KMS-11 (cell line): Measurements from ENCODE around the gene EVI5.
"Not testable (repeated sequence)": the region's sequence is repeated elsewhere in the genome, so short reads cannot be mapped to it uniquely, and the experiment has no call there.

Experiments
- H2AFZ ChIP-seq: fragments of 200-600 bp; sonication (generic); 2 replicates; pipeline ENCODE4 v1.6.1; 2016; ENCODE audit warnings: antibody characterized with exemption, mixed run types, low read depth
- H3K27ac ChIP-seq: fragments of 200-600 bp; sonication (generic); 2 replicates; pipeline ENCODE4 v1.6.1; 2016; ENCODE audit warnings: mild to moderate bottlenecking, mixed run types
- H3K27me3 ChIP-seq: fragments of 200-600 bp; sonication (generic); 2 replicates; pipeline ENCODE4 v1.6.1; 2017; ENCODE audit warnings: mild to moderate bottlenecking, low read depth, mixed run types, moderate library complexity; ENCODE audit not compliant: insufficient read depth
- H3K36me3 ChIP-seq: fragments of 200-600 bp; sonication (generic); 2 replicates; pipeline ENCODE4 v1.6.1; 2017; ENCODE audit warnings: mild to moderate bottlenecking, mixed run types; ENCODE audit not compliant: insufficient read depth
- H3K4me1 ChIP-seq: fragments of 200-600 bp; sonication (generic); 2 replicates; pipeline ENCODE4 v1.6.1; 2016; ENCODE audit warnings: mild to moderate bottlenecking, low read depth, mixed run types; ENCODE audit not compliant: poor library complexity, severe bottlenecking
- H3K4me2 ChIP-seq: fragments of 200-600 bp; sonication (generic); 2 replicates; pipeline ENCODE4 v1.7.0; 2016; ENCODE audit warnings: mild to moderate bottlenecking, mixed run types
- H3K4me3 ChIP-seq: fragments of 200-600 bp; sonication (generic); IDR thresholded peaks from 2 replicates; pipeline ENCODE4 v1.6.1; 2017; ENCODE audit warnings: low read depth, low read length, mixed read lengths; ENCODE audit not compliant: insufficient read depth
- H3K79me2 ChIP-seq: fragments of 200-600 bp; sonication (generic); 2 replicates; pipeline ENCODE4 v1.6.1; 2016; ENCODE audit warnings: low read depth, mixed run types; ENCODE audit not compliant: insufficient read depth
- H3K9ac ChIP-seq: fragments of 200-600 bp; sonication (generic); 2 replicates; pipeline ENCODE4 v1.6.1; 2016; ENCODE audit warnings: mild to moderate bottlenecking, mixed run types
- H4K20me1 ChIP-seq: fragments of 200-600 bp; sonication (generic); 2 replicates; pipeline ENCODE4 v1.6.1; 2016; ENCODE audit warnings: mild to moderate bottlenecking, mixed run types; ENCODE audit not compliant: insufficient read depth
- TF ChIP-seq, protein P1 (sequence below): fragments of 200-600 bp; sonication (generic); conservative IDR thresholded peaks from 2 replicates; pipeline ENCODE4 v1.6.1; 2017; ENCODE audit warnings: low read depth, mild to moderate bottlenecking, antibody characterized with exemption, low read length, moderate library complexity, mixed read lengths

The EVI5 gene

DNA sequence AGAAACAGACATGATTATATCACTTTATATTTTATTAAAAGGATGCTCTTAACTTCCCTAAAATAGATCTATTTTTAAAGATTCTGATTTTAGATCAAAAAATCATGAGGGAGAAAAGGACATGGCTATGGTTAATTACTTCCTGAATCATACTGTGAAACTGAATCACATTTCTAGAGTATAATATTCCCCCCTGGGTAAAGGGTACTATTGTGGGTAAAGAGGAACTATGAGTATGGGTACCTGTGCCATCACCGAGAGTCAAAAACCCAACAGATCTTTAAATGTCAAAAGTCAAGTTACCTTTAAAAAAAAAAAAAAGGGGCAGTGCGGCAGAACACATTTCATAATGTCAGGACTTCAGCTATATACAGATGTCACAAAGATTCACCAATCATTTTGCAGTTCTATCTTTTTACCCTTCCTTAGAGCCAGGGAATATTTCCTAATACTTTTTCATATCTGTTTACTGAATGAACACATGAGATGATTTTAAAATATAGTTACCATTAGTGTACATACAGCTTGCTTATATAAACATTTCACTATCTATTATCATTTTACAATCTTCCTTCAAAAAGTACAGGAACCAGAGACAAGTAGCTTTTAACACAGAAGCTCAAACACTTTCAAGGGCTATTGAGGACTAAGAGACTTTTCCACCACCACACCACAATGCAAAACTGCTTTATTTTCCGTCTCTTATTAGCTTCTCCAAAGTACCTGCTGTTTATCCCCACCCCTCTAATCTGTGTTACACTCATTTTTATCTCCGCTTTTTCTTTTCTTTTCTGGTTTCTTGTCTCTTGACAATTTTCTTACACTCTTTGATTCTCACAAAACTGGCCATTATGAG, 45.0 kb downstream of the EVI5 start:
- Histone ChIP-seq H3K4me2 (no peak overlapping the region), H3K4me3 (no peak overlapping the region), H4K20me1 (no peaks in the 10 kb centered on the region), H3K27me3 (no peaks in the 10 kb centered on the region), H3K4me1 (no peaks in the 10 kb centered on the region), H3K9ac (no peak overlapping the region), H2AFZ (no peak overlapping the region), H3K36me3 (no peaks in the 10 kb centered on the region; the same call in 1 of the 2 replicates), H3K27ac (no peak overlapping the region), H3K79me2 (no peaks in the 10 kb centered on the region)
- TF ChIP-seq, protein P1, sequence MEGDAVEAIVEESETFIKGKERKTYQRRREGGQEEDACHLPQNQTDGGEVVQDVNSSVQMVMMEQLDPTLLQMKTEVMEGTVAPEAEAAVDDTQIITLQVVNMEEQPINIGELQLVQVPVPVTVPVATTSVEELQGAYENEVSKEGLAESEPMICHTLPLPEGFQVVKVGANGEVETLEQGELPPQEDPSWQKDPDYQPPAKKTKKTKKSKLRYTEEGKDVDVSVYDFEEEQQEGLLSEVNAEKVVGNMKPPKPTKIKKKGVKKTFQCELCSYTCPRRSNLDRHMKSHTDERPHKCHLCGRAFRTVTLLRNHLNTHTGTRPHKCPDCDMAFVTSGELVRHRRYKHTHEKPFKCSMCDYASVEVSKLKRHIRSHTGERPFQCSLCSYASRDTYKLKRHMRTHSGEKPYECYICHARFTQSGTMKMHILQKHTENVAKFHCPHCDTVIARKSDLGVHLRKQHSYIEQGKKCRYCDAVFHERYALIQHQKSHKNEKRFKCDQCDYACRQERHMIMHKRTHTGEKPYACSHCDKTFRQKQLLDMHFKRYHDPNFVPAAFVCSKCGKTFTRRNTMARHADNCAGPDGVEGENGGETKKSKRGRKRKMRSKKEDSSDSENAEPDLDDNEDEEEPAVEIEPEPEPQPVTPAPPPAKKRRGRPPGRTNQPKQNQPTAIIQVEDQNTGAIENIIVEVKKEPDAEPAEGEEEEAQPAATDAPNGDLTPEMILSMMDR, result no peak

DNA sequence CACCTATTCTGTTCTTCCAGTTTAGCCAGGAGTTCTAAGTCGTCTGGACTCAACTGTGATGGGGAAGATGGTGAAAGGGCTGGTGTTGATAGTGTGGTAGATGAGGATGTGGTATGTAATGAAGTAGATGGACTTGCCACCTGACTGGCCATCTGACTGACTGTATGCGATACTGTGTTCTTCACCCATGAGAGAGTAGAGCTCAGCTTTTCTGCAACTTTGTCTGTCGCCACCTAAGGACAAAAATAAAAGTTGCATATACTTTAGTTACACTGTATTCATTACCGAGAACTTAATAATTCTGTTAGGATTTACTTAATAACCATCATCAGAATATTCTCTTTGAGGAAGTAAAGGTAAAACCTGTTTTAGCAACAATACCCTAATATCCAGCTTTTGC, 48.5 kb downstream of the EVI5 start:
- Histone ChIP-seq H4K20me1 (no peaks in the 10 kb centered on the region), H3K4me2 (no peak overlapping the region), H3K4me3 (no peak overlapping the region), H3K4me1 (no peaks in the 10 kb centered on the region), H3K27me3 (no peaks in the 10 kb centered on the region), H3K36me3 (no peaks in the 10 kb centered on the region; the same call in 1 of the 2 replicates), H3K9ac (no peak overlapping the region), H3K27ac (no peak overlapping the region), H3K79me2 (no peaks in the 10 kb centered on the region), H2AFZ (no peak overlapping the region)
- TF ChIP-seq, protein P1, result no peak

DNA sequence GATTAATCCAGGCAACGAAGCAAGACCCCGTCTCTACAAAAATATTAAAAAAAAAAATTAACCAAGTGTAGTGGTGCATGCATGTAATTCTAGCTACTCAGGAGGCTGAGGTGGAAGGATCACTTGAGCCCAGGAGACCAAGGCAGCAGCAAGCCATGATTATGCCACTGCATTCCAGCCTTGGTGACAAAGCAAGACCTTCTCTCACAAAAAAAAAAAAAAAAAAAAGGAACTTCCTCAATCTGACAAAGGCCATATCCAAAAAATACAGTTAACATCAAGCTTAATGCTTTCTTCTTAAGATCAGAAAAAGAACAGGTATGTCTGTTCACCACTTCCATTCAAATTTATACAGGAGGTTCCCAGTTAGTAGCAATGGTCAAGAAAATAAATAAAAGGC, 54.4 kb downstream of the EVI5 start:
- Histone ChIP-seq H3K36me3 (no peaks in the 10 kb centered on the region), H3K4me2 (no peak overlapping the region), H3K27ac (no peak overlapping the region)

DNA sequence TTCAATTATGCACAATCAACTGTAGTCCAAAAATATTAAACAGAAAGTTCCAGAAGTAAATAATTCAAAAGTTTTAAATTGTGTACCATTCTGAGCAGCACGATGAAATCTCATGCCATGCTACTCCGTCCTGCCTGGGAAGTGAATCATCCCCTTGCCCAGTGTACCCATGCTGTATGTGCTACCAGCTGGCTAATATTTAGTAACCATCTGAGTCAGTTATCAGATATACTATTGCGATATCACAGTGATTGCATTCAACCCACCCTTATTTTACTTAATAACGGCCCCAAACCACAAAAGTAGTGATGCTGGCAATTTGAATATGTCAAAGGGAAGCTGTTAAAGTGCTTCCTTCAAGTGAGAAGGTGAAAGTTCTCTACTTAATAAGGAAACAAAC, 56.2 kb downstream of the EVI5 start:
- Histone ChIP-seq H4K20me1 (no peaks in the 10 kb centered on the region), H3K27me3 (no peaks in the 10 kb centered on the region), H3K4me1 (no peaks in the 10 kb centered on the region), H3K4me3 (no peak overlapping the region), H3K9ac (no peak overlapping the region), H2AFZ (no peak overlapping the region), H3K36me3 (no peaks in the 10 kb centered on the region), H3K27ac (no peak overlapping the region), H3K4me2 (no peak overlapping the region), H3K79me2 (no peaks in the 10 kb centered on the region)
- TF ChIP-seq, protein P1, result no peak

More for the DNA sequence above, 54.4 kb downstream of the EVI5 start:
- Histone ChIP-seq H2AFZ (no peak overlapping the region), H3K27me3 (no peaks in the 10 kb centered on the region), H3K79me2 (no peaks in the 10 kb centered on the region), H3K9ac (no peak overlapping the region), H3K4me1 (no peaks in the 10 kb centered on the region), H3K4me3 (no peak overlapping the region), H4K20me1 (no peaks in the 10 kb centered on the region)
- TF ChIP-seq, protein P1, result no peak

DNA sequence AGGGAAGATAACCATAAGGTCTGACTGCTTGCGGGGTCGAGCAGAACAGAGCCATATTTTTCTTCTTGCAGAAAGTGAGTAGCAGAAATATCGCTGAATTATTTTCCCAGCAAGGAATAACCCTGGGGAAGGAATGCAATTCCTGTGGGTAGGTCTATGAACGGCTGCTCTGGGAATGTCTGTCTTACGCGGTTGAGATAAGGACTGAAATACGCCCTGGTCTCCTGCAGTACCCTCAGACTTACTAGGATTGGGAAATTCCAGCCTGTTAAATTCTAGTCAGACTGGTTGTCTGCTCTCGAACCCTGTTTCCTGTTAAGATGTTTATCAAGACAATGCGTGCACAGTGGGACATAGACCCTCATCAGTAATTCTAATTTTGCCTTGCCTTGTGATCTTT, 61.2 kb downstream of the EVI5 start:
- H3K4me3 ChIP-seq, H3K27ac ChIP-seq, H3K4me1 ChIP-seq, H4K20me1 ChIP-seq, H3K36me3 ChIP-seq, H3K79me2 ChIP-seq, H3K9ac ChIP-seq, H3K27me3 ChIP-seq, H2AFZ ChIP-seq, H3K4me2 ChIP-seq: not testable (repeated sequence)
